K562 (cell line): ENCODE data around the gene TPI1. TPM values are rescaled to one million over a fixed set of nuclear protein-coding genes. Genes with fewer than 3 reads are reported as not detected.

Experiments
- ATAC-seq: fragments of 200-7000 bp; cut with Tn5 transposase; 3 replicates; pipeline ENCODE4 v1.9.1; 2020; ENCODE audit warnings: moderate library complexity
- BruUV-seq: library from RNA; stranded (reverse); fragments of 400-500 nt; replicated peaks from 2 replicates; lab custom pipeline; 2021; lab: Mats Ljungman, UMichigan
- CTCF ChIA-PET: fragments of 300-600 bp; formaldehyde crosslinking; extraction: SDS; loops from one replicate; lab custom pipeline; 2021; ENCODE audit warnings: low intra/inter-chr PET ratio; lab: Yijun Ruan, JAX
- POLR2A ChIA-PET: fragments of 300-600, 350-650 bp; sonication (Branson Sonifier 250); formaldehyde crosslinking; extraction: SDS; loops from one replicate; lab custom pipeline; 2021; ENCODE audit warnings: antibody characterized with exemption, inconsistent platforms; lab: Yijun Ruan, JAX
- DNase-seq, 4 experiments: peaks; one replicate each; pipeline versions ENCODE4 v3.0.0 to v3.0.0-alpha.2; 2011 to 2018; ENCODE audit warnings: low spot score in 3 of 4, mixed read lengths in 3 of 4; ENCODE audit errors: extremely low read depth in 1 of 4
- FAIRE-seq: peaks from 2 replicates; lab custom pipeline; 2011; peaks lifted over from hg19 to GRCh38; lab: Jason Lieb, UNC
- H2AFZ ChIP-seq: 2 replicates; pipeline ENCODE4 v1.6.0; 2011; ENCODE audit warnings: low read depth, low read length, control low read depth, inconsistent platforms
- H3K27ac ChIP-seq: fragments of 200-600 bp; 3 replicates; pipeline ENCODE4 v1.8.0; 2011; ENCODE audit warnings: low read depth, mild to moderate bottlenecking, control low read depth, inconsistent platforms, low read length, moderate library complexity, mixed read lengths; ENCODE audit errors: extremely low read depth
- H3K27me3 ChIP-seq, 2 experiments: fragments of 300-600 bp in 1 of 2; 2 replicates in 1 of 2; 3 replicates in 1 of 2; pipeline versions ENCODE4 v1.6.0 to v1.8.0; 2011; ENCODE audit warnings: inconsistent platforms in 2 of 2, low read length in 2 of 2, mild to moderate bottlenecking in 1 of 2, mixed read lengths in 1 of 2, moderate library complexity in 1 of 2; ENCODE audit not compliant: control insufficient read depth in 2 of 2, insufficient read depth in 2 of 2
- H3K36me3 ChIP-seq: fragments of 300-600 bp; 3 replicates; pipeline ENCODE4 v1.8.0; 2011; ENCODE audit warnings: mild to moderate bottlenecking, low read length, inconsistent platforms; ENCODE audit not compliant: control insufficient read depth, insufficient read depth
- H3K4me1 ChIP-seq, 2 experiments: fragments of 200-600 bp in 1 of 2; replicated peaks in 1 of 2; 2 replicates in 1 of 2; 3 replicates in 1 of 2; pipeline versions ENCODE4 v1.5.1 to v1.8.0; 2011; ENCODE audit warnings: inconsistent platforms in 2 of 2, low read length in 2 of 2, mild to moderate bottlenecking in 1 of 2, mixed read lengths in 1 of 2, moderate library complexity in 1 of 2; ENCODE audit not compliant: control insufficient read depth in 2 of 2, insufficient read depth in 2 of 2
- H3K4me2 ChIP-seq: 2 replicates; pipeline ENCODE4 v1.6.1; 2011; ENCODE audit warnings: low read length, control low read depth, inconsistent platforms, mixed read lengths; ENCODE audit not compliant: insufficient read depth
- H3K4me3 ChIP-seq: fragments of 200-600 bp; sonication (generic), shearing (Covaris generic); 2 replicates; pipeline ENCODE4 v1.5.1; 2016; ENCODE audit warnings: control low read depth, inconsistent platforms
- H3K79me2 ChIP-seq: fragments of 200-600 bp; 3 replicates; pipeline ENCODE4 v1.8.0; 2011; ENCODE audit warnings: low read length, inconsistent platforms; ENCODE audit not compliant: control insufficient read depth, insufficient read depth
- H3K9ac ChIP-seq, 2 experiments: 2 replicates each; pipeline versions ENCODE4 v1.6.0 to v1.6.1; 2011; ENCODE audit warnings: low read depth in 2 of 2, low read length in 2 of 2, control low read depth in 1 of 2, inconsistent platforms in 1 of 2, mild to moderate bottlenecking in 1 of 2, mixed read lengths in 1 of 2; ENCODE audit not compliant: insufficient read depth in 1 of 2
- H3K9me1 ChIP-seq: one replicate; pipeline ENCODE4 v1.6.0; 2011; ENCODE audit warnings: inconsistent platforms, mild to moderate bottlenecking, low read length, moderate library complexity; ENCODE audit not compliant: control insufficient read depth, insufficient read depth
- H3K9me3 ChIP-seq: replicated peaks from 2 replicates; pipeline ENCODE4 v1.5.1; 2011; ENCODE audit warnings: low read depth, low read length, inconsistent platforms; ENCODE audit not compliant: control insufficient read depth, insufficient read depth
- H4K20me1 ChIP-seq: replicated peaks from 2 replicates; pipeline ENCODE4 v1.6.1; 2011; ENCODE audit warnings: low read length, inconsistent platforms, mixed read lengths; ENCODE audit not compliant: control insufficient read depth, insufficient read depth
- HMBOX1 ChIP-seq: sonication (generic); IDR thresholded peaks from 2 replicates; pipeline ENCODE4 v1.6.1; 2016
- HNRNPK ChIP-seq: fragments of 200-400 bp; formaldehyde crosslinking; IDR thresholded peaks from one replicate; pipeline ENCODE4 v1.6.1; 2018; ENCODE audit warnings: mild to moderate bottlenecking, low read depth, low read length; ENCODE audit not compliant: poor library complexity, severe bottlenecking
- YBX1 ChIP-seq: fragments of 450-650 bp; IDR thresholded peaks from 2 replicates; pipeline ENCODE4 v1.7.1; 2016; ENCODE audit warnings: mild to moderate bottlenecking
- ZNF445 ChIP-seq: fragments of 250-450 bp; sonication (Bioruptor Pico); IDR thresholded peaks from 2 replicates; pipeline ENCODE4 v1.4.0; 2020; ENCODE audit warnings: low read depth, mild to moderate bottlenecking, moderate library complexity
- WGBS: fragments of 100-300 bp; shearing (Covaris generic); methylation state at CpG from one replicate; pipeline ENCODE4 v1.1.6; 2016; ENCODE audit warnings: low coverage, mixed read lengths; ENCODE audit not compliant: insufficient coverage; ENCODE audit errors: missing lambda C conversion rate; 5-methylcytosine and 5-hydroxymethylcytosine counted together
- in situ Hi-C: fragments of 300-500 bp; cut with MboI; formaldehyde crosslinking; loops from 4 replicates; pipeline ENCODE4 v1.15.0; 2018; ENCODE audit warnings: inconsistent platforms, mixed read lengths
- intact Hi-C: fragments of 100-400 bp; cut with micrococcal nuclease; formaldehyde crosslinking; loops from 2 replicates; pipeline ENCODE4 v1.14.2; 2022
- polyA plus RNA-seq, 8 experiments: library from polyadenylated mRNA; depleted of rRNA in 4 of 8; stranded (reverse) in 5 of 8; unstranded in 3 of 8; fragments of >200 nt; fragmentation: Nextera tagmentation in 2 of 8; fragmentation: Illumina TruSeq in 1 of 8; extraction: Ambion mirVana in 2 of 8; extraction: Trizol in 1 of 8; gene quantifications; 2 replicates each; pipeline versions ENCODE4 v1.2.1 to v1.2.3, GENCODE V29; 2011 to 2014; ENCODE audit warnings: inconsistent platforms in 1 of 8, missing spikeins in 1 of 8
- total RNA-seq, 7 experiments: library from RNA; depleted of rRNA in 6 of 7; stranded (reverse); fragments of >200 nt in 6 of 7; fragmentation: Illumina TruSeq in 2 of 7; extraction: Trizol in 2 of 7; gene quantifications; 2 replicates each; pipeline versions ENCODE4 v1.2.1 to v1.2.3, GENCODE V29; 2011 to 2021; ENCODE audit warnings: low replicate concordance in 1 of 7

Gene TPI1
- total and polyA plus RNA-seq, 9 of the 15 experiments (the other 6 are each of a cell fraction or from before 2014, with no cell fraction given): 662 to 4,971 (median 892) TPM

DNA sequence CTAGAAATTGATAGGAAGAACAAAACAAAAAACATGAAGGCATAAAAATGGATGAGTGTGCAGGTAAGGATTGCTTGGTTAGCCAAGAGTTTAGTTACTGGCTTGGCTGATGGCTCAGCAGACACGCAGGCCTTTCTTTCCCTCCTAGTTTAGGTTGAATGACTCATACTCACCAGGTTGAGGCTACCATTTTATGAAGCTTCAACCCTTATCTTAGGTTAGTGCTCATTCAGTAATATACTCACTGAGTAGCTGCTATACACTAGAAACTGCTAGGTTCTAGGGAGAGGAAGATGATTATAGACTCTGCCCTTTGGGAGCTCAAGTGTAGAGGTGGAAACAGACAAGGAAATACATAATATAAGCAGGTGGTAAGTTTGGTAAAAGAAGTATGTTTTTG lies 33.1 kb upstream of the TPI1 start (continued):
- TF ChIP-seq HMBOX1 (peak; percentile 85), HNRNPK (no peak)

DNA sequence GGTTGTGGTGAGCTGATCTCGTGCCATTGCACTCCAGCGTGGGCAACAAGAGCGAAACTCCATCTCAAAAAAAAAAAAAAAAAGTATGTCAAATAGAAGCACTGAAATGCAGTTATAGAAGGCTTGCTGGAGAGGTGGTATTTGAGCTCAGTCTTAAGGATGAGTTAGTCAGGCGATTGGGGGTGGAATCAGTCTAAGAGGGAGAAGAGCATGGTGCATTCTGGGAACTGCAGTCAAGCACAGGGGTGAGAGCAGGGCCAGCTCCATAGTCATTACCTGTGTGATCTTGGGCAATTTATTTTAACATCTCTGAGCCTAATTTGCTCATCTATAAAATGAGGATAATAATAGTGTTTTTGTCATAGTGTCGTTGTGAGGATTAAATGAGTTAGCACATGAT lies 32.5 kb upstream of the TPI1 start:
- no TSS peak for BruUV-seq
- POLR2A ChIA-PET: interaction anchor here (0.6 to 3.9 kb wide), 9 partner anchors 9 to 111 kb away, joined by 3 to 24 read pairs (median 3); partner anchors contain the start of genes COPS7A, SPSB2, TPI1 and USP5
- Histone ChIP-seq H3K4me3 (no peak overlapping the region), H3K36me3 (peaks cover 70% of the 10 kb centered on the region; the same call in 2 of the 3 replicates), H3K9me1 (no peaks in the 10 kb centered on the region), H3K9ac (no peak overlapping the region), H2AFZ (no peak overlapping the region), H3K79me2 (peaks cover 4% of the 10 kb centered on the region; the same call in 1 of the 3 replicates), H3K27me3 (no peaks in the 10 kb centered on the region), H3K9me3 (no peaks in the 10 kb centered on the region), H3K4me1 (peaks cover 1 to 29% of the 10 kb centered on the region in 2 experiments; a peak in 4 of 5 replicates)
- FAIRE-seq: no peak
- 61% methylated on average over 5 of the region's 5 CpGs for WGBS
- in situ Hi-C loops (no loop called here), intact Hi-C loops (no loop called here)
- no peak for DNase-seq
- TF ChIP-seq YBX1 (no peak), ZNF445 (CRISPR knock-in tag) (no peak)
- TF ChIP-seq, all 486 proteins: peak for 0
- 0 out of 3 replicates have a peak, but pooled peaks have one; percentile 45 for ATAC-seq
- Histone ChIP-seq H4K20me1 (no peaks in the 10 kb centered on the region; the same call in 1 of the 2 replicates), H3K27ac (no peak overlapping the region), H3K4me2 (no peak overlapping the region)
- CTCF ChIA-PET: no interaction called here
